Stimulated activated CD4-positive, alpha-beta T cell treated with anti-CD3 and anti-CD28 coated beads, Interleukin-1b, Interleukin-23, amount 100 ng/mL, for 1 hour (primary cell): Measurements from ENCODE around the gene ADARB2.

Experiments
- DNase-seq, 2 donors: peaks; one replicate each; pipeline ENCODE4 v3.0.0-alpha.2; 2020; ENCODE audit warnings: low read depth in 2 of 2

The ADARB2 gene

GRCh38 chr10:1158066-1158465, 579.3 kb downstream of the ADARB2 start:
- DNase-seq = no peak

- DNase-seq = no peak
These were observed 579.8 kb downstream of the ADARB2 start for GRCh38 chr10:1157615-1157933.

- no peak for DNase-seq
These were observed 580.3 kb downstream of the ADARB2 start for GRCh38 chr10:1156921-1157614.

GRCh38 chr10:1156616-1156886, 580.8 kb downstream of the ADARB2 start:
- DNase-seq = no peak

- DNase-seq = no peak
These were observed 581.3 kb downstream of the ADARB2 start for GRCh38 chr10:1155791-1156615.

GRCh38 chr10:1154531-1155295, 582.6 kb downstream of the ADARB2 start:
- DNase-seq = no peak

GRCh38 chr10:1153805-1154351, 583.4 kb downstream of the ADARB2 start:
- DNase-seq = no peak

GRCh38 chr10:1153251-1153763, 584.0 kb downstream of the ADARB2 start:
- DNase-seq = no peak

GRCh38 chr10:1152386-1153250, 584.7 kb downstream of the ADARB2 start:
- no peak for DNase-seq

- DNase-seq = no peak
These were observed 586.0 kb downstream of the ADARB2 start for GRCh38 chr10:1151076-1152033.

- DNase-seq = no peak
These were observed 586.7 kb downstream of the ADARB2 start for GRCh38 chr10:1150638-1150955.

GRCh38 chr10:1149793-1150637, 587.3 kb downstream of the ADARB2 start:
- no peak for DNase-seq

- no peak for DNase-seq
These were observed 588.3 kb downstream of the ADARB2 start for GRCh38 chr10:1148855-1149605.

- no peak for DNase-seq
These were observed 589.5 kb downstream of the ADARB2 start for GRCh38 chr10:1147810-1148209.

GRCh38 chr10:1142596-1142995, 594.7 kb downstream of the ADARB2 start:
- DNase-seq = no peak

GRCh38 chr10:1141701-1142100, 595.6 kb downstream of the ADARB2 start:
- DNase-seq = no peak

- no peak for DNase-seq
These were observed 596.1 kb downstream of the ADARB2 start for GRCh38 chr10:1141261-1141660.

- DNase-seq = no peak
These were observed 598.8 kb downstream of the ADARB2 start for GRCh38 chr10:1138529-1138928.
